GM19468 (cell line): ENCODE measurements around the gene C2orf42.
"Not testable (repeated sequence)": the region's sequence is repeated elsewhere in the genome, so short reads cannot be mapped to it uniquely, and the experiment has no call there.

Experiments used
- ATAC-seq: cut with Tn5 transposase; IDR thresholded peaks from one replicate; pipeline ENCODE4 v1.9.1; 2021; ENCODE audit warnings: mild to moderate bottlenecking, moderate library complexity, moderate number of reproducible peaks; ENCODE audit not compliant: unreplicated experiment; ENCODE audit errors: extremely low read depth

The C2orf42 gene

GRCh38 chr2:70111752-70112591 is 78.8 kb downstream of the C2orf42 start:
- ATAC-seq, result no peak

GRCh38 chr2:70110397-70110796 is 80.4 kb downstream of the C2orf42 start:
- ATAC-seq, result not testable (repeated sequence)

- ATAC-seq, result not testable (repeated sequence)
These were observed 84.7 kb downstream of the C2orf42 start for GRCh38 chr2:70106138-70106537.

- no peak for ATAC-seq
These were observed 86.3 kb downstream of the C2orf42 start for GRCh38 chr2:70104231-70105111.

GRCh38 chr2:70103531-70104061 is 87.2 kb downstream of the C2orf42 start:
- ATAC-seq, result no peak

GRCh38 chr2:70102323-70102905 is 88.4 kb downstream of the C2orf42 start:
- ATAC-seq, result not testable (repeated sequence)

- ATAC-seq, result not testable (repeated sequence)
These were observed 89.1 kb downstream of the C2orf42 start for GRCh38 chr2:70101686-70102085.

GRCh38 chr2:70101174-70101573 is 89.6 kb downstream of the C2orf42 start:
- ATAC-seq, result no peak
